Loucy (cell line): Measurements from ENCODE around the gene YIPF1.

ENCODE experiments used
- H2AFZ ChIP-seq: fragments of 200-600 bp; sonication (generic); 2 replicates; pipeline ENCODE4 v1.6.0; 2016; ENCODE audit warnings: antibody characterized with exemption, mild to moderate bottlenecking, low read length, moderate library complexity
- H3F3A ChIP-seq: fragments of 200-600 bp; 2 replicates; pipeline ENCODE4 v1.6.0; 2016; ENCODE audit warnings: antibody characterized with exemption, low read depth, mild to moderate bottlenecking
- H3K27me3 ChIP-seq: fragments of 200-600 bp; sonication (generic); 2 replicates; pipeline ENCODE4 v1.6.1; 2014; ENCODE audit warnings: low read length, mild to moderate bottlenecking; ENCODE audit not compliant: insufficient read depth, poor library complexity, severe bottlenecking
- H3K36me3 ChIP-seq: fragments of 200-600 bp; sonication (generic); 2 replicates; pipeline ENCODE4 v1.6.1; 2016; ENCODE audit warnings: low read length; ENCODE audit not compliant: insufficient read depth
- H3K4me1 ChIP-seq: fragments of 200-600 bp; sonication (generic); 2 replicates; pipeline ENCODE4 v1.5.1; 2014; ENCODE audit warnings: low read length, mild to moderate bottlenecking; ENCODE audit not compliant: insufficient read depth, poor library complexity, severe bottlenecking
- H3K4me2 ChIP-seq: fragments of 200-600 bp; sonication (generic); 2 replicates; pipeline ENCODE4 v1.6.0; 2014; ENCODE audit warnings: antibody characterized with exemption, low read length, low read depth, mild to moderate bottlenecking; ENCODE audit not compliant: poor library complexity, severe bottlenecking
- H3K4me3 ChIP-seq: fragments of 200-600 bp; sonication (generic); 2 replicates; pipeline ENCODE4 v1.5.1; 2014; ENCODE audit warnings: low read length, mild to moderate bottlenecking, mixed read lengths; ENCODE audit not compliant: poor library complexity, severe bottlenecking
- H3K79me2 ChIP-seq: fragments of 200-600 bp; sonication (generic); 2 replicates; pipeline ENCODE4 v1.6.1; 2014; ENCODE audit warnings: low read length; ENCODE audit not compliant: insufficient read depth
- H3K9ac ChIP-seq: fragments of 200-600 bp; sonication (generic); 2 replicates; pipeline ENCODE4 v1.6.0; 2014; ENCODE audit warnings: mild to moderate bottlenecking, low read depth, low read length, moderate library complexity; ENCODE audit not compliant: poor library complexity, severe bottlenecking
- H3K9me2 ChIP-seq: fragments of 200-600 bp; sonication (generic); replicated peaks from 2 replicates; pipeline ENCODE4 v1.6.1; 2016; ENCODE audit warnings: low read depth, low read length, mixed read lengths
- H3K9me3 ChIP-seq: fragments of 200-600 bp; sonication (generic); 2 replicates; pipeline ENCODE4 v1.6.1; 2014; ENCODE audit warnings: mild to moderate bottlenecking, antibody characterized with exemption, low read length, low read depth; ENCODE audit not compliant: insufficient read depth
- H4K20me1 ChIP-seq: fragments of 200-600 bp; sonication (generic); 2 replicates; pipeline ENCODE4 v1.6.0; 2014; ENCODE audit warnings: antibody characterized with exemption, low read length, mild to moderate bottlenecking; ENCODE audit not compliant: insufficient read depth, poor library complexity, severe bottlenecking
- EZH2phosphoT487 ChIP-seq: fragments of 200-600 bp; IDR thresholded peaks from 2 replicates; pipeline ENCODE4 v1.6.1; 2018; ENCODE audit warnings: antibody characterized with exemption, mild to moderate bottlenecking, moderate library complexity, borderline replicate concordance
- TF ChIP-seq, protein P1 (sequence below): fragments of 200-600 bp; sonication (generic); conservative IDR thresholded peaks from 2 replicates; pipeline ENCODE4 v1.5.1; 2014; ENCODE audit warnings: mild to moderate bottlenecking, antibody characterized with exemption, low read length

YIPF1 gene

DNA sequence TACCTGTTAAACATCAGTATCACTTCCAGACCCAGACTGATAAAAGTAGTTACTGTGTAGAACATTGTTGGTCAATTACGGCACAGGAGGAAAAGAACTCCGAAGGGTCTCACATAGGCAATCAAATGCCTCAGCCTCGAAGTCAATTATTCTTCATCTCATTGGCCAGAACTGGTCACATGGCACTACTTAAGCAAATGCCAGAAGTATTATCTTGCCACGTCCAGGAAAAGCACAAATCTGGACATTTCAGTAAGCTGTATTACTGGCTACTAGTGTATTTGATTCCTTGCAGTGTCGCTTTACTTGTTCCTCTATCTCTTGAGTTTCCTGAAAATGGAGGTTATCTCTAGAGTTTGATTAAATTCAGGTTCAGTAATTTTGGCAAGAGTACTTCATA, 28.7 kb upstream of the YIPF1 start:
- no peaks in the 10 kb centered on the region for H3K9me3 ChIP-seq
- H3K4me3 ChIP-seq: no peak overlapping the region
- no peak overlapping the region for H3K9ac ChIP-seq
- no peaks in the 10 kb centered on the region for H3K9me2 ChIP-seq
- no peaks in the 10 kb centered on the region for H3K27me3 ChIP-seq
- H4K20me1 ChIP-seq: no peaks in the 10 kb centered on the region
- TF ChIP-seq, protein P1, sequence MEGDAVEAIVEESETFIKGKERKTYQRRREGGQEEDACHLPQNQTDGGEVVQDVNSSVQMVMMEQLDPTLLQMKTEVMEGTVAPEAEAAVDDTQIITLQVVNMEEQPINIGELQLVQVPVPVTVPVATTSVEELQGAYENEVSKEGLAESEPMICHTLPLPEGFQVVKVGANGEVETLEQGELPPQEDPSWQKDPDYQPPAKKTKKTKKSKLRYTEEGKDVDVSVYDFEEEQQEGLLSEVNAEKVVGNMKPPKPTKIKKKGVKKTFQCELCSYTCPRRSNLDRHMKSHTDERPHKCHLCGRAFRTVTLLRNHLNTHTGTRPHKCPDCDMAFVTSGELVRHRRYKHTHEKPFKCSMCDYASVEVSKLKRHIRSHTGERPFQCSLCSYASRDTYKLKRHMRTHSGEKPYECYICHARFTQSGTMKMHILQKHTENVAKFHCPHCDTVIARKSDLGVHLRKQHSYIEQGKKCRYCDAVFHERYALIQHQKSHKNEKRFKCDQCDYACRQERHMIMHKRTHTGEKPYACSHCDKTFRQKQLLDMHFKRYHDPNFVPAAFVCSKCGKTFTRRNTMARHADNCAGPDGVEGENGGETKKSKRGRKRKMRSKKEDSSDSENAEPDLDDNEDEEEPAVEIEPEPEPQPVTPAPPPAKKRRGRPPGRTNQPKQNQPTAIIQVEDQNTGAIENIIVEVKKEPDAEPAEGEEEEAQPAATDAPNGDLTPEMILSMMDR: no peak
- TF ChIP-seq EZH2phosphoT487: no peak
- H3K4me1 ChIP-seq: peaks cover 26% of the 10 kb centered on the region
- no peak overlapping the region for H3K4me2 ChIP-seq
- no peak overlapping the region for H2AFZ ChIP-seq
- H3K79me2 ChIP-seq: no peaks in the 10 kb centered on the region
- H3K36me3 ChIP-seq: peaks cover 33% of the 10 kb centered on the region
- peaks cover 11% of the 10 kb centered on the region; the same call in 1 of the 2 replicates for H3F3A ChIP-seq

DNA sequence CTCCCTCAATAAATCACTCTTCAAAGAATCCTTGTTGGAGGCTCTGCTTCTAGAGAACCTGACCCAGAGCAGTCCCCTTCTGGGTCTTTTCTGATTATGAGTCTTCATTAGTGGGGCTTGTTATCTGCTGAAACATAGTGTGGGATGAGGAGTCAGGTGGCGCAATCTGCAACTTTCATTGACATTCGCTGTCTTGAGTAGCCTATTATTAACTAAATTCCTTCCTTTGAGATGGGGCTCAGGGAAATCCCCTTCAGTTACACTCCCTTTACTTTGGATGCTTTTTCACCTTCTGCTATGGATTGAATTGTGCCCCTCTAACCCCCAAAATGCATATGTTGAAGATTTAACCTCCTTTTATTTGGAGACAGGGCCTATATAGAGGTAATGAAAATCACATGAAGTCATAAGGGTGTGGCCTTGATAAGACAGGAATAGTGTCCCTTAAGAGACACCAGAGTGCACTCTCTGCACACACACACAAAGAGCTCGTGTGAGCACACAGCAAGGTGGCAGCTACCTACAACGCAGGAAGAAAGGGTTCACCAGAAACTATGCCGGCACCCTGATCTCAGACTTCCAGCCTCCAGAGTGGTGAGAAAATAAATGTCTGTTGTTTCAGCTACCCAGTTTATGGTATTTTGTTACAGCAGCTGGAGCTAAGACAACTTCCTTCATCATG, 23.9 kb upstream of the YIPF1 start:
- no peaks in the 10 kb centered on the region for H3F3A ChIP-seq
- TF ChIP-seq, protein P1: 0 out of 2 replicates have a peak, but pooled peaks have one; percentile 11
- TF ChIP-seq EZH2phosphoT487: no peak
- no peak overlapping the region for H3K9ac ChIP-seq
- no peak overlapping the region for H3K4me2 ChIP-seq
- H3K9me3 ChIP-seq: no peaks in the 10 kb centered on the region
- H3K4me1 ChIP-seq: peaks cover 5% of the 10 kb centered on the region
- H3K27me3 ChIP-seq: no peaks in the 10 kb centered on the region
- no peak overlapping the region for H3K4me3 ChIP-seq
- H3K79me2 ChIP-seq: no peaks in the 10 kb centered on the region
- no peaks in the 10 kb centered on the region for H4K20me1 ChIP-seq
- H3K36me3 ChIP-seq: peaks cover 13% of the 10 kb centered on the region; the same call in 1 of the 2 replicates
- H2AFZ ChIP-seq: no peak overlapping the region
- no peaks in the 10 kb centered on the region for H3K9me2 ChIP-seq

DNA sequence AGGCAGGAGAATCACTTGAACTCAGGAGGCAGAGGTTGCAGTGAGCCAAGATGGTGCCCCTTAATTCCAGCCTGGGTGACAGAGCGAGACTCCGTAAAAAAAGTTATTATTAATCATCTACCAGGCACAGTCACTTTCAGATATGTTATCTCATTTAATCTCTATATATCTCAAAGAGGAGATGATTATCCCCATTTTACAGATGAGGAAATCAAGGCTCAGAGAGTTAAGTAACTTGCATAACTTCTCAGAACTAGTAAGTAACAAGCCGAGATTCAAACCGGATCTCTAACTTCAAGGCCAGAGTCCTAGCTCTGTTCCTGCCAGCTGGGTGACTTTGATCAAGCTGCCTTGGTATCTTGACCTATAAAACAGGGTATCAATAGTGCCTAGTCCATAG, 21.8 kb upstream of the YIPF1 start:
- no peaks in the 10 kb centered on the region for H3K79me2 ChIP-seq
- H2AFZ ChIP-seq: no peak overlapping the region
- H3K4me1 ChIP-seq: no peaks in the 10 kb centered on the region
- no peaks in the 10 kb centered on the region for H3F3A ChIP-seq
- H3K4me3 ChIP-seq: no peak overlapping the region
- no peaks in the 10 kb centered on the region for H4K20me1 ChIP-seq
- H3K9me3 ChIP-seq: no peaks in the 10 kb centered on the region
- H3K27me3 ChIP-seq: no peaks in the 10 kb centered on the region
- no peak overlapping the region for H3K9ac ChIP-seq
- TF ChIP-seq, protein P1: no peak
- no peak for TF ChIP-seq EZH2phosphoT487
- H3K4me2 ChIP-seq: no peak overlapping the region
- peaks cover 10% of the 10 kb centered on the region; the same call in 1 of the 2 replicates for H3K36me3 ChIP-seq
- no peaks in the 10 kb centered on the region for H3K9me2 ChIP-seq
